Measurements from ENCODE around the gene SLC9C2.
"Not testable (repeated sequence)": the region's sequence is repeated elsewhere in the genome, so short reads cannot be mapped to it uniquely, and the experiment has no call there.

The SLC9C2 gene

DNA sequence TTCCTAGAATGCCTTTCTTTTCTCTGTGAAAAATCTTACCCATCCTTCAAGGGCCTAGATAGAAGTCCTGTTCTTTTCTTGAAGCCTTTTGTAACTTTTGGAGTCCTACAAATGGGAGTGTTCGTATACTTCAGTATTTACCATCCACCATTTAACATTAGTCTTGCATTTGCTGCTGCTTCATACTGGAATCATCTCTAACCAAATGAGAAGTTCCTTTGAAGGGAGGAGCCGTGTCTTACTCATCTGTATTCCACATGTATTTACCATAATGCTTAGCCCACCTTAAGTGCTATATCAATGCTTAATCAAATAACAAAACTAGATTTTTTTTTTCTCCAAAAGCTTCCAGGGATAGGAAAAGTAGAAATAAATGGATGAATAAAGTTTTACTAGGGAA is 118.6 kb downstream of the SLC9C2 start:
- no peak for DNase-seq (ENCODE audit: low read depth, low spot score)

- no peak for DNase-seq (ENCODE audit: low read depth, low spot score)
Measured at GRCh38 chr1:173482683-173483082, 120.2 kb downstream of the SLC9C2 start.

GRCh38 chr1:173481195-173481772 is 121.6 kb downstream of the SLC9C2 start:
- no peak for DNase-seq (ENCODE audit: low read depth, low spot score)

GRCh38 chr1:173479649-173480048 is 123.2 kb downstream of the SLC9C2 start:
- no peak for DNase-seq (ENCODE audit: low read depth, low spot score)

GRCh38 chr1:173478094-173478674 is 124.7 kb downstream of the SLC9C2 start:
- no peak for DNase-seq (ENCODE audit: low read depth, low spot score)

DNA sequence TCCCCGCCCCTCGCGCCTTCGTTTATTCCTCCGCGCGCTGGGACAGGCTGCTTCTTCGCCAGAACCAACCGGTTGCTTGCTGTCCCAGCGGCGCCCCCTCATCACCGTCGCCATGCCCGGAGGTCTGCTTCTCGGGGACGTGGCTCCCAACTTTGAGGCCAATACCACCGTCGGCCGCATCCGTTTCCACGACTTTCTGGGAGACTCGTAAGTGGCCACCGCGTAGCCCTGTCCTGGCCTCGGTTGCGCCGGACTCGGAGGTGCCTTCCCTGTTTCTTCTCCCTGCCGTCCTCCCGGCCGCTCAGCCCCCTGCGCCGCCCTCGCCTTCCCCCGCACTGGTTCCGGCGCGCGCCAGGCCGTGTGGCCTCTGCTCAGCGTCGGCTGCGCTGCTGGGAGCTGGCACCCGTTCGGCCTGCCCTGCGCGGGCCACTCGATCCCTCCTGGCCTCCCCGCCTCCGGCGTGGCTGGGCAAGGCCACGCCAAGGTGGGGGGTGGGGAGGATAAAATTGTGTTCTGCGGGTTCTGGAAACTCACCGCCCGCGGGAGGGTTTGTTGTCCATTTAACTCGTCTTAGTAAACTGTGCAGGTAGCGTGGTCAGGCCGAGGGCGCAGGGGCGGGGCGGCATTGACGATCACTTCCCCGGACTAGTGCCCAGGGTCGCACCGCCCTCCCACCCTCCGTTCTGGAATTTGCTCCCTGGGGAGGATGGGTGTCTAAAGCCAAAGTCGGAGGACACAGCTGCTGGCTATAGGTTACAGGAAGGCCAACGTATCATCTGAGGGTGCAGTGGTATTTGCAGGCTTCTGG is 125.4 kb downstream of the SLC9C2 start, which contains the start of gene PRDX6:
TSS of gene PRDX6 (plus strand) at position 50 of the 808 bp plus-strand sequence. CDS start at position 113, 63 bp downstream.
- DNase-seq (ENCODE audit: low read depth, low spot score): peak; percentile 52

GRCh38 chr1:173476665-173477285 is 126.1 kb downstream of the SLC9C2 start:
- peak; percentile 48 for DNase-seq (ENCODE audit: low read depth, low spot score)

- no peak for DNase-seq (ENCODE audit: low read depth, low spot score)
Measured at GRCh38 chr1:173476197-173476664, 126.6 kb downstream of the SLC9C2 start.

DNA sequence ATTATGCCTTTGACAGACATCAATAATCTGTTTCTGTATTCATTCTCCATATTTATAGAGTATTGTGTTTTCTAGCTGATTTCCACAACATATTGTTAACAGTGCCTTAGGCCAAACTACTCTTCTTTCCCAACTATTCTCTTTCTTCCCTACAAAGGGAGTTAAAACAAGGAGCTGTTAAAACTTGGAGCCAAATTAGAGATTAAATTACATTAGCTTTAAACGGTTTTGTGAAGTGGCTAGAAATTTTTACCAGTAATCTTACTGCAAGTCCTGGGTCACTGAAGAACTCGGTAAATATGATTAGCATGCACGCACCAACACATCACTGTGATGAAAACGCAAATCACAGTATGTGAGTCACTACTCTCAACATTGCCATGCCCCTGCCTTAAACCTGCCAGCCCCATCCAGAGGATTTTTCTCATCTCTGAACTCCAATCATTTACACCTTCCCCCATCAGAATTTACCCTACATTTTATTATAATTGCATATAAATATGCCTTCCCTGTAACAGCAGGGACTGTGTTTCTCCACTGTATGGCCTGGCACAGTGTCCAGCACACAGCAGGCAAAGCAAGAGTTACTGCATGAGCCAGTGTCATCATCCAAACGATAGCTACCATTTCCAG is 127.2 kb downstream of the SLC9C2 start:
- no peak for DNase-seq (ENCODE audit: low read depth, low spot score)

GRCh38 chr1:173474780-173475421 is 128.0 kb downstream of the SLC9C2 start:
- DNase-seq (ENCODE audit: low read depth, low spot score): not testable (repeated sequence)

DNA sequence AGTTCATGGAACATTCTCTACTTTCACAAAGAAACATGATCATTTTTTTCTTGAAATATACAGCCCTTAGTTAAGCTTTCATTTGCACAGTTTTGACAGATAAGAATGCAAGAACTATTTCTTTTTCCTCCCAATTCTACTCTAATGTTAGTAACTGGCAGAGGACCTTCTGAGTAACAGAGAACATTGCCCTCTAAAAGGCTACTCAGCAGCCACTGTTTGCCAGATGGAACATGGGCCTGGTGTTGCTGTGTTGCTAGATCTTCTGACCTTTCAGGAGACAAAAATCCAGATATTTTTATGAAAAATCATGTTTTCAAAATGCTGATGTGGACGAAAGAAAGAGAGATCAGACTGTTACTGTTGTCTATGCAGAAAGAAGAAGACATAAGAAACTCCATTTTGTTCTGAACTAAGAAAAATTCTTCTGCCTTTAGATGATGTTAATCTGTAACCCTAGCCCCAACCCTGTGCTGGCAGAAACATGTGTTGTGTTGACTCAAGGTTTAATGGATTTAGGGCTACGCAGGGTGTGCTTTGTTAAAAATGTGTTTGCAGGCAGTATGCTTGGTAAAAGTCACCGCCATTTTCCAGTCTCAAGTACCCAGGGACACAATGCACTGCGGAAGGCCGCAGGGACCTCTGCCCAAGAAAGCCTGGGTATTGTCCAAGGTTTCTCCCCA is 128.6 kb downstream of the SLC9C2 start:
- no peak for DNase-seq (ENCODE audit: low read depth, low spot score)

- no peak for DNase-seq (ENCODE audit: low read depth, low spot score)
Measured at GRCh38 chr1:173473599-173474011, 129.3 kb downstream of the SLC9C2 start.

DNA sequence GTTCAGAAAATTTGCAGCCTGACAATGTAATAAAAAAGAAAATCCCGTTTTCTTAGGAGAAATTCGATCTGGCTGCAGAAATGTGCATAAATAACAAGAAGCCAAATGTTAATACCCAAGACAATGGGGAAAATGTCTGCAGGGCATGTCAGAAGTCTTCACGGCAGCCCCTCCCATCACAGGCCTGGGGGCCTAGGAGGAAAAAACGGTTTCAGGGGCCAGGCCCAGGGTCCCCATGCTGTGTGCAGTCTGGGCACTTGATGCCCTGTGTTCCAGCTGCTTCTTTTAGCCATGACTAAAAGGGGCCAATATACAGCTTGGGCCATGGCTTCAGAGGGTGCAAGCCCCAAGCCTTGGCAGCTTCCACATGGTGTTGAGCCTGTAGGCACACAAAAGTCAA is 132.3 kb downstream of the SLC9C2 start:
- DNase-seq (ENCODE audit: low read depth, low spot score): no peak

DNA sequence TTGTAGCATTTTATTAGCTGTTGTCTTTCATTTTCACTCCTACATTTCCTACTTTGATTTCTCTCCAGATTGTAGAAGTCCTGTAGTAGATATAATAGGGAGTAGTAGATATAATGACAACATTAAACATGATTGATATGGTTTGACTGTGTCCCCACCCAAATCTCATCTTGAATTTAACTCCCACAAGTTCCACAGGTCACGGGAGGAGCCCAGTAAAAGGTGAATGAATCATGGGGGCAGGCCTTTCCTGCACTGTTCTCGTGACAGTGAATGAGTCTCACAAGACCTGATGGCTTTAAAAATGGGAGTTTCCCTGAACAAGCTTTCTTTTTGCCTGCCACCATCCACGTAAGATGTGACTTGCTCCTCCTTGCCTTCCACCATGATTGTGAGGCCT is 133.2 kb downstream of the SLC9C2 start:
- DNase-seq (ENCODE audit: low read depth, low spot score): no peak

DNA sequence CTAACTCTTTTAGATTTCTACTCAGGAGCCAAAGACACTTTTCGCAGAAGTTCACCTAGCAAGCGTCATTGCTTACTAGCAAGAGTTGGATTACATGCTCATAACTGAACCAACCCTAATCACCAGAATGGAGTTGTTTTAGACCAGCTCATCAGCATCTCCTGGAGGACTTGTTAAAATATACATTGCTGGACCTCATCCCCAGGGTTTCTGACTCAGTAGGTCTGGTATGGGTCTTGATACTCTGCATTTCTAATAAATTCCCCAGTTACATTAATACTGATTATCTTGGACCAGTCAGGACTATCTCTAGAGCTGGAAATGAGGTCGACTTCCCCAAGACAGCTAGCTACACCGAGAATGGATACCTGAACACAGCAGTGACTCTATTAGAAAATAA is 135.4 kb downstream of the SLC9C2 start:
- no peak for DNase-seq (ENCODE audit: low read depth, low spot score)

GRCh38 chr1:173464185-173464584 is 138.7 kb downstream of the SLC9C2 start:
- DNase-seq (ENCODE audit: low read depth, low spot score): not testable (repeated sequence)

DNA sequence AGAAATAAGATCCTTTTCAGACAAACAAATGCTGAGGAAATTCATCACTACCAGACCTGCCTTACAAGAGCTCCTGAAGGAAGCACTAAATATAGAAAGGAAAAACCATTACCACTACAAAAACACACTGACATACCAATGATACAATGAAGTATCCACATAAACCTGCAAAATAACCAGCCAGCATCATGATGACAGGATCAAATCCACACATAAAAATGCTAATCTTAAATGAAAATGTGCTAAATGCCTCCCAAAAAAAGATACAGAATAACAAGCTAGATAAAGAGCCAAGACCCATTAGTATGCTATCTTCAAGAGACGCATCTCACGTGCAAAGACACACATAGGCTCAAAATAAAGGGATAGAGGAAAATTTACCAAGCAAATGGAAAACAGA is 140.2 kb downstream of the SLC9C2 start:
- DNase-seq (ENCODE audit: low read depth, low spot score): not testable (repeated sequence)

DNA sequence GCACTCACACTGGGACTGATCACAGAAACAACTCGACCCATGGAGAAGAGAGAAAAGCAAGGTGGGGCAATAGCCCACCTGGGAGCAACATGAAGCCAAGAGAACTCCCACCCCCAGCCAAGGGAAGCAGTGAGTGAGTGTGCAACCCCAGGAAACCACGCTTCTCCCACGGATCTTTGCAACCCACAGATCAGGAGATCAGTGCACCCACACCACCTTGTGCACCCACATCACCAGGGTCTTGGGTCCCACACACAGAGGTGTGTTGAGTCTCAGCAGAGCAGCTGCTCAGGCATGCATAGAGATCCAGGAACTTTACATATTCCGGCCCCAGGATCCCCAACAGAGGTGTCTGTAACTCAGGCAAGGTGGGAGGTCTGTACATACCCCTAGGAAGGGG is 143.0 kb downstream of the SLC9C2 start:
- DNase-seq (ENCODE audit: low read depth, low spot score): no peak

- no peak for DNase-seq (ENCODE audit: low read depth, low spot score)
Measured at GRCh38 chr1:173454966-173455524, 147.8 kb downstream of the SLC9C2 start.

GRCh38 chr1:173453982-173454381 is 148.9 kb downstream of the SLC9C2 start:
- no peak for DNase-seq (ENCODE audit: low read depth, low spot score)

Data from brain pericyte (primary cell).